K562 (cell line): ENCODE results near the gene WDHD1. TPM values are rescaled to one million over a fixed set of nuclear protein-coding genes. Genes with fewer than 3 reads are reported as not detected.

ENCODE experiments used
- ADNP ChIP-seq: fragments of 200-800 bp; sonication (Bioruptor generic); IDR thresholded peaks from 2 replicates; pipeline ENCODE4 v1.6.1; 2016; ENCODE audit warnings: missing genetic modification characterization, missing compliant biosample characterization
- CTBP1 ChIP-seq: fragments of 450-650 bp; IDR thresholded peaks from 2 replicates; pipeline ENCODE4 v1.6.1; 2016; ENCODE audit warnings: borderline replicate concordance
- FOXM1 ChIP-seq, 2 experiments: fragments of 450-650 bp in 1 of 2; sonication (generic) in 1 of 2; formaldehyde crosslinking in 1 of 2; IDR thresholded peaks; 2 replicates each; pipeline versions ENCODE4 v1.6.1 to v1.9.0; 2017 to 2022; ENCODE audit warnings: low read depth in 2 of 2, mild to moderate bottlenecking in 2 of 2, missing genetic modification reagents in 1 of 2, moderate library complexity in 1 of 2
- GATAD2A ChIP-seq: fragments of 450-650 bp; IDR thresholded peaks from 2 replicates; pipeline ENCODE4 v1.6.1; 2017
- GTF2E2 ChIP-seq: fragments of 200-800 bp; sonication (Bioruptor generic); IDR thresholded peaks from 2 replicates; pipeline ENCODE4 v1.6.1; 2016; ENCODE audit warnings: missing genetic modification characterization, missing compliant biosample characterization
- LCOR ChIP-seq: sonication (generic); formaldehyde crosslinking; IDR thresholded peaks from 2 replicates; pipeline ENCODE4 v1.8.0; 2022; ENCODE audit warnings: mild to moderate bottlenecking, missing genetic modification reagents
- MAFF ChIP-seq: IDR thresholded peaks from 2 replicates; pipeline ENCODE4 v1.6.1; 2012; ENCODE audit warnings: low read length, improper control_type of control experiment
- NR1H2 ChIP-seq: sonication (generic); formaldehyde crosslinking; IDR thresholded peaks from 2 replicates; pipeline ENCODE4 v1.4.0; 2020; ENCODE audit warnings: mild to moderate bottlenecking, missing genetic modification reagents
- PCBP1 ChIP-seq: fragments of 200-400 bp; formaldehyde crosslinking; IDR thresholded peaks from 2 replicates; pipeline ENCODE4 v1.6.1; 2018; ENCODE audit warnings: mild to moderate bottlenecking, low read depth, low read length; ENCODE audit not compliant: poor library complexity, severe bottlenecking
- POLR3A ChIP-seq: IDR thresholded peaks from 2 replicates; pipeline ENCODE4 v1.6.1; 2011; ENCODE audit warnings: borderline replicate concordance, mild to moderate bottlenecking, moderate library complexity; ENCODE audit not compliant: insufficient read length, insufficient read depth; ENCODE audit errors: extremely low read depth
- RUNX1 ChIP-seq: sonication (generic); IDR thresholded peaks from 2 replicates; pipeline ENCODE4 v1.6.1; 2016; ENCODE audit warnings: antibody characterized with exemption, low read depth
- SMAD1 ChIP-seq: fragments of 150-350 bp; IDR thresholded peaks from 2 replicates; pipeline ENCODE4 v1.6.1; 2014; ENCODE audit warnings: low read length, low read depth; ENCODE audit not compliant: partially characterized antibody
- SPI1 ChIP-seq: IDR thresholded peaks from 2 replicates; pipeline ENCODE4 v1.6.1; 2011; ENCODE audit warnings: low read depth, low read length, control low read depth, borderline replicate concordance
- TCF7L2 ChIP-seq: fragments of 150-350 bp; IDR thresholded peaks from 2 replicates; pipeline ENCODE4 v1.6.1; 2016; ENCODE audit warnings: low read depth, mild to moderate bottlenecking, low read length, moderate library complexity
- ZBTB40 ChIP-seq, 2 experiments: fragments of 450-650 bp in 1 of 2; sonication (generic) in 1 of 2; formaldehyde crosslinking in 1 of 2; IDR thresholded peaks; 2 replicates each; pipeline versions ENCODE4 v1.7.1 to v1.9.0; 2016 to 2022; ENCODE audit warnings: inconsistent platforms in 1 of 2, mild to moderate bottlenecking in 1 of 2, missing genetic modification reagents in 1 of 2
- ZBTB7A ChIP-seq: IDR thresholded peaks from 2 replicates; pipeline ENCODE4 v1.6.1; 2011; ENCODE audit warnings: low read depth, mild to moderate bottlenecking, low read length, moderate library complexity, borderline replicate concordance; ENCODE audit not compliant: control insufficient read depth
- ZNF239 ChIP-seq: fragments of 250-450 bp; sonication (Bioruptor Pico); IDR thresholded peaks from 2 replicates; pipeline ENCODE4 v1.4.0; 2020; ENCODE audit warnings: mild to moderate bottlenecking
- ZNF324 ChIP-seq: fragments of 250-450 bp; sonication (Bioruptor Pico); IDR thresholded peaks from 2 replicates; pipeline ENCODE4 v1.4.0; 2020; ENCODE audit warnings: mild to moderate bottlenecking
- polyA plus RNA-seq, 8 experiments: library from polyadenylated mRNA; depleted of rRNA in 4 of 8; stranded (reverse) in 5 of 8; unstranded in 3 of 8; fragments of >200 nt; fragmentation: Nextera tagmentation in 2 of 8; fragmentation: Illumina TruSeq in 1 of 8; extraction: Ambion mirVana in 2 of 8; extraction: Trizol in 1 of 8; gene quantifications; 2 replicates each; pipeline versions ENCODE4 v1.2.1 to v1.2.3, GENCODE V29; 2011 to 2014; ENCODE audit warnings: inconsistent platforms in 1 of 8, missing spikeins in 1 of 8
- total RNA-seq, 7 experiments: library from RNA; depleted of rRNA in 6 of 7; stranded (reverse); fragments of >200 nt in 6 of 7; fragmentation: Illumina TruSeq in 2 of 7; extraction: Trizol in 2 of 7; gene quantifications; 2 replicates each; pipeline versions ENCODE4 v1.2.1 to v1.2.3, GENCODE V29; 2011 to 2021; ENCODE audit warnings: low replicate concordance in 1 of 7

The WDHD1 gene
- total and polyA plus RNA-seq, 9 of the 15 experiments (the other 6 are each of a cell fraction or from before 2014, with no cell fraction given): 11.7 to 39.1 (median 30.0) TPM

GRCh38 chr14:55051423-55052268 lies 24.7 kb upstream of the WDHD1 start, which contains the start of gene MAPK1IP1L (continued):
- TF ChIP-seq RUNX1 (no peak), CTBP1 (peak; percentile 90), ZBTB40 (IDR thresholded peaks at IDR 0.05) (peak; percentile 86), ZBTB40 (CRISPR knock-in tag; IDR thresholded peaks at IDR 0.05) (no peak), POLR3A (no peak), ZNF324 (CRISPR knock-in tag) (no peak), MAFF (no peak), TCF7L2 (no peak), LCOR (CRISPR knock-in tag) (peak; percentile 60; the same call in 1 of the 2 replicates), GTF2E2 (peak; percentile 70), SMAD1 (peak; percentile 82), ZNF239 (CRISPR knock-in tag) (no peak), SPI1 (peak; percentile 36; the same call in 1 of the 2 replicates), GATAD2A (no peak), FOXM1 (IDR thresholded peaks at IDR 0.05; ENCODE audit: low read depth) (no peak), FOXM1 (CRISPR knock-in tag; IDR thresholded peaks at IDR 0.05; ENCODE audit: low read depth) (0 out of 2 replicates have a peak, but pooled peaks have one; percentile 45), PCBP1 (peak; percentile 89), ZBTB7A (peak; percentile 58), ADNP (tag) (0 out of 2 replicates have a peak, but pooled peaks have one; percentile 30), NR1H2 (peak; percentile 76; the same call in 1 of the 2 replicates)
